Measurements from ENCODE around the gene LSM3. TPM values are rescaled to one million over a fixed set of nuclear protein-coding genes. Genes with fewer than 3 reads are reported as not detected.
"Not testable (repeated sequence)": the region's sequence is repeated elsewhere in the genome, so short reads cannot be mapped to it uniquely, and the experiment has no call there.

The LSM3 gene
- total RNA-seq, 1 donor from 2014 or later: 6.0 TPM

DNA sequence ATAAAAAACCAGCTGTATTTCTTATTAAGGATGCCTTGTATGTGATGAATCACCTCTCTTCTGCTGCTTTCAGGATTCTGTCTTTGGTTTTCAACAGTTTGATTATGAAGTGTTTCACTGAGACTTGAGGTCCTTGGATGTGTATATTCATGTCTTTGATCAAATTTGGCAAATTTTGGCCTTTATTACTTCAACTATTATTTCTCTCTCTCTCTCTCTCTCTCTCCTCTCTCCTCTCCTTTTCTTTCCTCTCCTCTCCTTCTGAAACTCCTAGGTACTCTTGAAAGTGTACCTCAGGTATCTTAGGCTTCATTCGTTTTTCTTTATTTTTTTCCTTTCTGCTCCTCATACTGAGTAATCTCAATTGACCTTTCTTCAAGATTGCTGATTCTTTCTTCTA lies 43.3 kb downstream of the LSM3 start:
- no peak for DNase-seq (ENCODE audit: low read depth in 2 of 2)

DNA sequence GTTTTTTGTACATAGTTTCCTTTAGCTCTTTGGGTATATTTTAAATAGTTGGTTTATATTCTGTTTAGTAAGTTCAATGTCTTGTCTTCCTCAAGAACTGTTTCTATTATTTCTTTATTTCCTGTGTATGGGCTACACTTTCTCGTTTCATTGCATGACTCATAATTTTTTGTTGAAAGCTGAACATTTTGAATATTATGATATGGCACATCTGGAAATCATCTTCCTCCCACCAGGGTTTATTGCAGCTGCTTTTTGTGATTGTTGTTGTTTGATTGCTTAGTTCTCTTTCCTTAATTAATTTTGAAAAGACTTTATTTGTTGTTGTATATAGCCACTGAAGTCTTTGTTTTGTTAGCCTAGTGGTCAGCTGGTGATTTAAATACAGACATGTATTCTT lies 43.8 kb downstream of the LSM3 start:
- no peak for DNase-seq (ENCODE audit: low read depth in 2 of 2)

DNA sequence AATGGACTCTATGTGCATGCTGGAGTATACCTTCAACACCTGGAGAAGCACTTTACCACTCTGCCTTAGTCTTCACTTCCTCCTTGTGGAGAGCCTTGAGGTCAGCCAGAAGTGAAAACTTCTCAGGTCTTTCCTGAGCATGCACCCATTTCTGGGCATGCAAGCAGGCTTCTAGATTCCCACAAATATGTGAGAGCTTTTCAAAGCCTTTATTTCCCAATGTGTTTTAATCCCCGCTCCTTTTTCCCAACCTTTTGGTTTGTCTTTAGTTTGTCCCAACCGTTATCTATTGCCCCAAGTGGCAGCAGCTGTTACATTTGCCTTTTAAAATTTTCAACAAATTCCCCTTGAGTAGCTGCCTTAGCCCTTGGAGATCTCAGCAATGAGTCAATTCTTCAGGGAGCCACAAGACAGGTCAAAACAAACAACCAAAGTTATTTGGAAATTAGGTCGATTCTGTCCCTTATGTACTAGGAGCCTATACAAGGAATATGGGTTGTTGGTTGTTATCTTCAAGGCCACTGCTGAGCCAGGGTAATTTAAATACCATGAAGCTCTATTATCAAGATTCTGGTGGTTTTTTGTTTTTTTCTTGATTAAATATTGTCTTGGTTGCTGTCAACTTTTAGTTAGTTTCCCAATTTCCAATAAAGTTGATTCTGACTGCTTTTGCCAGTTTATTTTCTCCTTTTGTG lies 44.4 kb downstream of the LSM3 start:
- DNase-seq (ENCODE audit: low read depth in 2 of 2): no peak

DNA sequence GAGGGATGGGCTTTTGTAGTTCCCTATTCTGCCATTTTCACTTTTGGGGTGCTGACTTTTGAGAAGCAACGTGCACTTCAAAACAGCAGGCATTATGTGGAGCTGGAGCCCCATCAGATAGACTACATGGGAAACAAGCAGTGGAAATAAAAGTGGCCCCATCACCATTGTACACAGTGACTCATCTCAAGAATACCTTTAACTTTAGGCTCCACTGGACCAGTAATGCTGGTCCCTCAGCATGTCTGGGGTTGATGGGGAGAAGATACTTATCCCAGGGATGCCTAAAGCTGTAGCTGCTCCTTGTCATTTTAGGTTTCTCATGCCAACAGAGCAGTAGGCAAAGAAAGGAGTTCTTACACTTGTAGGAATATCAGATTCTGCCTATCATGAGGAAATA lies 45.0 kb downstream of the LSM3 start:
- no peak for DNase-seq (ENCODE audit: low read depth in 2 of 2)

DNA sequence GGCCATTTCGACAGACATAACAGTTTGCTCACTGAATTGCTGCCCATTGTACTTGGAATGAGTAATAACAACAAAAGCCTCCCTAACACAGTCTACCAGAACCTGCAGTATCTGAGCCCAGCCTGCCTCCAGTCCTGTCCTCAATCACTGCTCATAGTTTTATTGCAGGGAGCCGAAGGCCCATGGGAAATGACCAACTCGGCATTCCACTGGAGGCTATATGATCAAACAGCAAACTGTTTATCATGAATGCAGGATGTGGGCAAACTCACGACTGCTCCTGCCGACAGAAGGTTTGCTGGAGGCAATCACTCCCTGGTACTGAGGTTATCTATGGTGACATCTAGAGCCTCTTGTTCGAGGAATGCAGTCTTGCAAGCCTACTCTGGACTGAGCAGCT lies 46.3 kb downstream of the LSM3 start:
- DNase-seq (ENCODE audit: low read depth in 2 of 2): peak in 1 of 2 donors; percentile 54

DNA sequence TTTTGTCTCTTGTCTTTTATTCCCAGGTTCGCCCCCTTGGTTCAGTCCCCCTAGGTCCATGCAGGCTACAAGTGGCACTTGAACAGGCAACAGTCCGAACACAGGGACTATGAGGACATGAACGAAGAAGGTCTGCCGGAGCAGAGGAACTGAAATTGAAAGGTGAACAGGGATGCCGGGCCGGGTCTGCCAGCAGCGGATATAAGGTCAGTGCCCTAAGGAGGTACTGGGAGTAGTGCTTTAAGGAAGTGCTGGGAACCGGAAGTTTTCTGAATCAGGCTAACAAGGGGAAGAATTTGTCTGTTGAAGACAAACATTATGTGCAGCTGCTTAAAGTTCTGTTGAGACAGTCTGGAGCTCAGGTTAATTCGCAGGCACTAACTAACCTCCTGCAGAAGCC lies 46.8 kb downstream of the LSM3 start:
- DNase-seq (ENCODE audit: low read depth in 2 of 2): peak in 1 of 2 donors; percentile 55

DNA sequence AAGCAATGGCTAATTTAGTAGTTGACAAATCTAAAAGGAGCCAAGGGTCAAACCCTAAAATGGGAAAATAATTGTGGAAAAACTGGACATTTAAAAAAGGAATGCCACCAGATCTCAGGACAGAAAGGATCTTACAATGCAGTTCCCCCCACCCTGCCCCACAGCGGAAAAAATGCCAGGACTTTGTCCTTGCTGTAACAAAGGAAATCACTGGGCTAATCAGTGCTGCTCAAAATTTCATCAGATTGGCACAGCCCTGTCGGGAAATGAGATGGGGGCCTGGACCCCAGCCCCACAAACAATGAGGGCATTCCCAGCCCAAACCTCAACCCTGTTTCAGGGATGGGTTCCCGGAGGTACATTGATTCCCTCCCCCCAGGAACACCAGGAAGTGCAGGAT lies 47.7 kb downstream of the LSM3 start:
- DNase-seq (ENCODE audit: low read depth in 2 of 2): not testable (repeated sequence)

DNA sequence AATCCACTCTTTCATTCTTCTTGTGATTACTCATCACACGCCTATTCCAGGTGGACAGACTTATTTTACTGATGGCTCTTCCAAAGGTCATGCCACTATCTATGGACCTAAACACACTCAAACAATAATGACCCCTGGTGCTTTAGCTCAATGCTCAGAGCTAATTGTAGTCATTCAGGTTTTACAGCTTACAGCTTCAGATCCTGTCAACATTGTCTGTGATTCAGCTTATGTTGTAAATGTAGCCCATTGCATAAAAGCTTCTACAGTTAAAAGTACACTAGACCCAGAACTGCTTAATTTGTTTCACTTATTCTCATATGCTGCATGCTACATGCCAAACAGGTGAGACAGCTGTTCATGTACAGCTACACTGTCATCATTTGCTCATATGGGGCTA lies 49.2 kb downstream of the LSM3 start:
- DNase-seq (ENCODE audit: low read depth in 2 of 2): no peak

DNA sequence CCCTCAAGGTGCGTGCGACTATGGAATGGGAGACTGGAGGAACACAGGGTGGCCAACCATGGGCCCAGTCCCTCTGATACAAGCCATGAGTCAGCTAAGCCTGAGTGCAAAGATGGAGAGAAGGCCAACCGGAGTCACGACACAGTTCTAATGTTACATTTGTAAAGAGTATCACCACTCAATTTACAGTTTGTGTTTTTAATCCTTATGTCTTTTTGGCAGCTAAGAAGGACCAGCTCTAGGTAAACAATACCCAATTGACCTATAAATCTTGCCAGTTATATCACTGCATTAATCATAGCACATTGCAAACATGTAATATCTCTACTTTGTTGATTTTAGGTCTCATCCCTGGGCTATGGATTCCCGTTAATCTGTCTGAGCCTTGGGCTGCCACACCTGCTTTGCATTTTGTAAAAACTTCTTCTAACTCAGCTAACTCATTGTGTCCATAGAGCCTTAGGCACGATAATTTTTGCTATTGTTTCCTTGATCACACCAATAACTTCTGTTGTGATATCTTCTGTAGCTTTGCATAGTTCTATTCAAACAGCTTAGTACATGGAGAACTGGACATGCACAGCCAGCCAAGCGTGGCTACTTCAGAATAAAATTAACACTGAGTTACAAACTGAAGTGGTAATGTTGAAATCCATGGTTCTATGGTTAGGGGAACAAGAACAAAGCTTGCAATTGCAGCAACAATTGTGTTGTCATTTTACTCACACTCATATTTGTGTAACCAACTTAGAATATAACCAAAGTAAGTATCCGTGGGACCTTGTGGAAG lies 50.3 kb downstream of the LSM3 start:
- DNase-seq (ENCODE audit: low read depth in 2 of 2): no peak

DNA sequence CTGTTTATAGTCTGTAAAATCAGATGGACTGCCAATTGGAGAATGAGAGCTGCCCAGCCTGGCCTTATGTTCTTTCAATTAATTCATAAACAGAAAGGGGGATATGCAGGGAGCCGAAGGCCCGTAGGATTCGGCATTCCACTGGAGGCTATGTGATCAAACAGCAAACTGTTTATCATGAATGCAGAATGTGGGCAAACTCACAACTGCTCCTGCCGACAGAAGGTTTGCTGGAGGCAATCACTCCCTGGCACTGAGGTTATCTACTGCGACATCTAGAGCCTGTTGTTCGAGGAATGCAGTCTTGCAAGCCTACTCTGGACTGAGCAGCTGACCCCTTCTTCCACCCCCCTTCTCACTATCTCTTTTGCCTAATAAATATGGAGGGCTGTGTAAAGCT lies 51.1 kb downstream of the LSM3 start:
- DNase-seq (ENCODE audit: low read depth in 2 of 2): not testable (repeated sequence)

DNA sequence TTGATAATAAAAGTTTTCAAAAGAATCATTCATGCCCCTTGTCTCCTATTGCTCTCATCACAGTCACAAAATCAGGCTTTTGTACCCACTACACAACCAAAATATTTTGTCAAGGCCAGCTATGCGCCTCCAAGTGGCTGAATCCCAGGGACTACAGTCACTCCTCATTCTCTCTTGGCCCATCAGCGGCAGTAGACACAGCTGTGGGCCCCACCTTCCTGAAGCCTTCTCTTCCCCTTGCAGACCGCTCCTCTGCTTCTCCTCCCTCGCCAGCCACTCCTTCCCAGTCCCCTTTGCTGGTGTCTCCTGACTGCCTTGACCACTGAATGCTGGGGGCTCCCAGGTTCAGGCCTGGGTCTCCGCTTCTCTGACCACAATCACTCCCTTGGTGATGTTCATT lies 52.1 kb downstream of the LSM3 start:
- DNase-seq (ENCODE audit: low read depth in 2 of 2): no peak

DNA sequence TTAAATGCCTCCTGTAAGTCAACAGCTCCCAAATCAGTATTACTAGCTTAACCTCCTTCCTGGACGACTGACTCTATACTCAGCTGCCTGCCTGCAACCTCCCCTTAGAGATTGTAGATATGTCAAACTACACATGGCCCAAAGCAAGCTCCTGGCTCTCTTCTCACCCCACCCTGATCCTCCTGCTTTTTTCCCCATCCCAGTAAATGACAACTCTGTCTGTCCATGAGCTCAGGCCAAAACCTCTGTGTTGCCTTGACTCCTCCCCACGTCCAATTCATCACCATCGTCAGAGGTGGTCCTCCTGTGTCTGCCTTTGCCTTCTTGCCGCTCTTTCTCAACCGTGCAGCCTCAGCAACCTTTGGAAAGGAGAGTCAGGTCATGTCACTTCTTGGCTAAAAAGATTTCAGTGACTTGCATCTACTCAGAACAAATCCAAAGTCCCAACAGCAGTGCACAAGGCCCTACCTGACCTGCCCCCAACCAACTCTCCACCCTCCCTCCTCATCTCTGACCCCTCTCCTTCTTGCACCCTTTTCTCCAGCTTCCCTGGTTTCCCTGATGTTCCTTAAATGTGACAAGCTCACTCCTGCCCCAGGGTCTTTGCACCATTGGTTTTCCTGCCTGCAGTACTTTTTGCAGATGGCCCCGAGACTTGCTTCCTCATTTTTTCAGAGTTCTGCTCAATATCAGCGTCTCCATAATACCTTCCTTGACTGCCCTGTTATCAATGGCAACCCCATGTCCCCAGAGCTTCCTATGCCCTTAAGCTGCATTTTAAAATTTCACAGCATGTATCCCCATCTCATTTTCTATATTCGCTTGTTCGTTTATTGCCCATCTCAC lies 52.8 kb downstream of the LSM3 start:
- DNase-seq (ENCODE audit: low read depth in 2 of 2): no peak

DNA sequence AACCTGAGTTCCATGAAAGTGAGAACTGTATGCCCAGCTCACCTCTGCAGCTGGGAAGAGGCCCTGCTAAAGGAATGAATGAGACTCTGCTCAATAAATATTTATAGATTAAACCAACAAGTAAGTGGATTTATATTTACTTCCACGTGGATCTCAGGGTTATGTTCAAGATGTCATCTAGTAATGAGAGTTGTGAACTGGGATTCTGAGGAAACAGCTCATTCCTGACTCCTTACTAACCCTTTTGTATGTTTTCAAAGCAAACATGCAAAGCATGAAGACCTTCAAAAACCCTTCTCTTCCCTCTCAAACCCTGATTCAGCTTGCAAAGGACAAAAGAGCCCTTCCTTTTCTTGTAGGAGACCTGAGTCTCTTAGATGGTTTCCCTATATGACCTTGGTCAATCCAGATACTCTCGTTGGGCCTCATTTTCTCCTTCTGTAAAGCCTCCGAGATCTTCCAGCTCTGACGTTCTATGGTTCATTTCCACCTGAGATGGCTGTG lies 53.4 kb downstream of the LSM3 start:
- DNase-seq (ENCODE audit: low read depth in 2 of 2): no peak

DNA sequence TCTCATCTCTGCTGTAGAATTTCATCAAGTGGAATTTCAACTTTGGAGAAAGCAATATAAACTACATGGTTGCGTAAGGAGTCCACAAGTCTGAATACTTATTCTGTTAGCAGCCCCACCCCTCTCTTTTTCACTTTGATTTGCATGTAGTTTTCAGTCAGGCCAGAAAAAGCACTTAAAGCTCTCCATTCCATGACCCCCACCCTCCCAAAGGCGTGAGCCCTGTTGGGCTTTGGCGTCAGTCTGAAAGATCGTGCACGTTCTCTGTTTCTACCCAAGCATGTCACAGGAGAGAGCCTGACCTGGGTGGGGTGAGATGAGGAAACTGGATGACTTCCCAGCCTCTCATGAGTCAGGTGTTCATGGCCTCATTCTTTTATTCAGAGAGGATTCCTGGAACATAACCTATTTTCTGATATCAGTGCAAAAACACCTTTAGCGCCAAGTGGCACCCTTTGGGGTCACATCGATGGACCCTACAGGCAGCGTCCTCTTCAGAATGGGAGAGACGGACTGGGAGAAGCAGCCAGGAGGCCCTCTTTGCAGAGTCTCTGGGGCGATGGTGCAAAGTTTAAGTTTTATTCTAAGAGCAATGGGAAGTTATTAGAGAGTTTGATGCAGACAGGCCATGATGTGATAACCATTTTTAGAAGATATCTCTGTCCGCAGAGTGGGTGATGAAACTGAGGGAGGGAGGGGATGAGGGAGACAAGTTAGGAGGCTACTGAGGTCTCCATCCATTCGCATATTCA lies 55.8 kb downstream of the LSM3 start:
- DNase-seq (ENCODE audit: low read depth in 2 of 2): peak; percentile 19 to 20

DNA sequence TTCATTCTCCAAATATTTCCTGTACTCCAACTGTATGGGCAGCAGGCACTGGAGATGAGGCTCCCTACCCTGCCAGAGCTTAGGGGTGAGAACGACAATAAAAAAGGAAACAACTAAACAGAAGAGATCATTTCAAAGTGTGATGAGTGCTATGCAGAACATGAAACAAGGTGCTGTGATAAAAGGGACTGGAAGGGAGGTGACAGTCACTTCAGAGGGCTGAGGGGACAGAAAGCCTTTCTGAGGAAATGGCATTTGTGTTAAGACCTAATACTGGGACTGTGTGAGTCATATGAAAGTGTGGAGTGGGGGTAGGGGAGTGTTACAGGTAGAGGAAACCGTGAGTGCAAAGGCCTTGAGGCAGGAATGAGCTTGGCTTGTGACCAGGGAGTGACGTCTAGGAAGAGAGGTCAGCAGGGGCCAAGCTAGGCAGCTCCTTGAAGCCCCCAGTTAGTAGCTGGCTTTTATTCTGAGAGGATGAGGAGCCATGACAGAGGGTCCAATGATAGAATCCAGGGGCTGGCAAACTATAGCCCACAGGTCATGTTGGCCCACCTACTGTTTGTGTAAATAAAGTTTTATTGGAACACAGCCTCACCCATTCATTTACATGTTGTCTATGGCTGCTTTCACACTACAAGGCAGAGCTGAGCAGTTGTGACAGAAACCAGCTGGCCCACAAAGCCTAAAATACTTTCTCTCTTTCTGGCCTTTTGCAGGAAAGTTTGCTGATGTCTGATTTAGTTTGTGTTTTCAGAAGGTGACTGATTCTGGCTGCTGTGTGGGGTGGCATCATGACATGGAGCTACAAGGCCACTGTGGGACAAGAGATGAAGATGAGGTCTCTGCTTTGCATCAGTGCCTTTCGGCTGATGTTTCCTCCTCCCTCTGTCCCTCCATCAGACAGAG lies 56.6 kb downstream of the LSM3 start:
- peak in 1 of 2 donors; percentile 14 for DNase-seq (ENCODE audit: low read depth in 2 of 2)

DNA sequence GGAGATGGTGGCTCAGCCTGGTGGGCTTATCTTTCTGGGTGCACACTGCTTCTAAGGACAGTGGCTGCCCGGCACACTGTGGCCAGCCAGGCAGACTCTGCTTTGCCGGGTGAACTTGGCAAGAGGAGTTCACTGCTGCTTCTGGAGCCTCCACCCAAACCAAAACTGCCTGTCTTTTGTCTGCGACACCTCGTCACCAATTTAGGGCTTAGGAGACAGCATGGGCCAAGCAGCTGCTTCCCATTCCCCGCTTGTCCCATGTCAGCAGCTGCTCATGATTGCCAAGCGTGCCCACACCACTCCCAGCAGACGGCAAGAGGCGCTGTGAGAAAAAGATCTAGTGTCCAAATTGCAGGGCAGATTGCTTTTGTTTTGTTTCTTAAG lies 57.3 kb downstream of the LSM3 start:
- DNase-seq (ENCODE audit: low read depth in 2 of 2): no peak

DNA sequence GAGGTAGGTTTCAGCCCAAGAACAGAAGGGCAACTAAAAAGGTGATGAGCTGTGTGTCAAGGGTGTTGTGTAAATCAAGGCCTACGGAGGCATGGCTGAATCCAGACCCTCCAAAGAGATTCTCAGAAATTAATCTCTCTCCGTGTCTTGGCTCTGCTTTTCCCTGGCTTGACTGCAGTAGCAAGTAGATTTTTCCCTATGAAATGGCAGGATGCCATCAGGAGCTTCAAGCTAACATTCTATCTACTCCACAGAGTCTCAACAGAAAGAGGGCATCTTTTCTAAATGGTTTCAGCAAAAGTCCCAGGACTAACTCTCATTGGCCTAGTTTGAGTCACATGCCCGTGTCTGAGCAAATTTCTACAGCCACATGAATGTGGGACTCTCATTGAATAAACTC lies 58.3 kb downstream of the LSM3 start:
- DNase-seq (ENCODE audit: low read depth in 2 of 2): no peak

DNA sequence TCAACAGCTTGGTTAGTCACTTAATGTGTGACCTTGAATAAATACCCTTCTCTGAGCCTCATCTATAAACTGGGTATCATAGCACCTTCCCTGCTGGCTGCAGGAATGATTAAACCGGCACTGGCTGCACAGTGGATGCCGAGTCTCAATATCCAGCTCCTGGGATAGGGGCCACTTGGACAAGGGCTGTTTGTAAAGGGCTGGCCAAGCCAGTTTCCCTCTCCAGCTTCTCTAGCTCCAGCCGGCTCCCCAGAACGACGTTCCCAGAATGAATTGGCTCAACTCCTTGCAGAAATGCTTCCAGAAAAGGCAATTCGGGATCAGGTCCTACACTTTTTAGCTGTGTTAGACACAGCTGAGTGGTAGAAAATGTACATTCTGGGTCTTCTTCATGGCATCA lies 58.8 kb downstream of the LSM3 start:
- DNase-seq (ENCODE audit: low read depth in 2 of 2): no peak

DNA sequence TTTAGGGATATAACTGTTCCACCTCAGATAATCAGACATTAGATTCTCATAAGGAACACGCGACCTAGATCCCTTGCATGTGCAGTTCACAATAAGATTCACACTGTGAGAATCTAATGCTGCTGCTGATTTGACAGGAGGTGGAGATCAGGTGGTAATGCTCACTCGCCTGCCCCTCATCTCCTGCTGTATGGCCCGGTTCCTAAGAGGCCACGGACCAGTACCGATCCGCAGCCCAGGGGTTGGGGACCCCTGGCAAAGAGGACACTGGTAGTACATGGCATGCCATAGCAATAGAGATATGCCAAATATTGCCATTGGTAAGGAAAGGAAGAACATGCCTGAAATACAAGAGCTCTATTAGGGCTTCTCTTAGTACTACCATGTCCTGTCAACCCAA lies 59.7 kb downstream of the LSM3 start:
- DNase-seq (ENCODE audit: low read depth in 2 of 2): no peak

DNA sequence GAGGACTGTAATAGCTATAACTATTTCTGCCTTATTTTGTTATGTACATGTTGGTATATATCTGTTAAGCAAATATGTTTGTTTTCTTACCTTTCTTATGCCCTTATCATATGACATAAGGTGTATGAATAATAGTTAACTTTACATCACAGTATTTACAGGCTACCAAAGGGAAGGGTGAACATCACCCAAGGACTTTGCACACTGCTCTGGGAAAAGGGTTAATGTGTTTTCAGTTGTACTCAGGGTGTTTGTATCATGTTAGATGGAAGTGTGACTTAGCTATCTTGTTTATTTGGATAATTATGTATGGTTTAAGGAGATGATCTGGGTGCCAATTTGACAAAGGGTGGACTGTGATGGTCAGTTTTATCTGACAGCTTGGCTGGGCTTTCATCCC lies 60.3 kb downstream of the LSM3 start:
- no peak for DNase-seq (ENCODE audit: low read depth in 2 of 2)
